Natural killer cell treated with Interleukin-12 subunit alpha and Interleukin-12 subunit beta and Interleukin-15 and Interleukin-18, amount 100 ng/mL, for 72 hours (primary cell): ENCODE data around the gene SORBS2. TPM values are rescaled to one million over a fixed set of nuclear protein-coding genes. Genes with fewer than 3 reads are reported as not detected.

Source experiments
- ATAC-seq, 2 donors: fragments of 150-1000 bp; cut with Tn5 transposase in 1 of 2; sonication (Bioruptor Pico), chemical (Tn5 transposase) in 1 of 2; 2 replicates each; pipeline ENCODE4 v1.10.0; 2021
- DNase-seq: peaks from one replicate; pipeline ENCODE4 v3.0.0; 2022; ENCODE audit warnings: low spot score
- H3K27ac Mint-ChIP-seq, 2 donors: 1 replicate in 1 of 2; 2 replicates in 1 of 2; pipeline ENCODE4 v1.8.0; 2022; ENCODE audit warnings: mixed read lengths in 2 of 2, mild to moderate bottlenecking in 1 of 2, moderate library complexity in 1 of 2
- H3K27me3 Mint-ChIP-seq, 2 donors: 1 replicate in 1 of 2; 2 replicates in 1 of 2; pipeline ENCODE4 v1.8.0; 2022; ENCODE audit warnings: mixed read lengths in 2 of 2
- H3K36me3 Mint-ChIP-seq: one replicate; pipeline ENCODE4 v1.8.0; 2022; ENCODE audit warnings: mixed read lengths
- H3K4me1 Mint-ChIP-seq, 2 donors: 1 replicate in 1 of 2; 2 replicates in 1 of 2; pipeline ENCODE4 v1.8.0; 2022; ENCODE audit warnings: low read depth in 2 of 2, mixed read lengths in 2 of 2, mild to moderate bottlenecking in 1 of 2
- H3K4me3 Mint-ChIP-seq: one replicate; pipeline ENCODE4 v1.8.0; 2022; ENCODE audit warnings: mixed read lengths
- H3K9me3 Mint-ChIP-seq: 2 replicates; pipeline ENCODE4 v1.8.0; 2022; ENCODE audit warnings: mixed read lengths
- total RNA-seq, 2 donors: library from RNA; stranded (reverse); gene quantifications; one replicate each; pipeline ENCODE4 v1.2.3, GENCODE V29; 2022

SORBS2 gene
- total RNA-seq, 2 donors from 2014 or later: not detected

- Mint-ChIP-seq H3K27ac (no peak overlapping the region), H3K27me3 (peaks cover 3 to 21% of the 10 kb centered on the region in 2 donors), H3K4me3 (no peak overlapping the region), H3K4me1 (no peaks in the 10 kb centered on the region), H3K36me3 (no peaks in the 10 kb centered on the region), H3K9me3 (peaks cover 2% of the 10 kb centered on the region)
- DNase-seq (no peak), ATAC-seq (no peak)
Measured at GRCh38 chr4:185805262-185805802, 6.7 kb downstream of the SORBS2 start.

DNA sequence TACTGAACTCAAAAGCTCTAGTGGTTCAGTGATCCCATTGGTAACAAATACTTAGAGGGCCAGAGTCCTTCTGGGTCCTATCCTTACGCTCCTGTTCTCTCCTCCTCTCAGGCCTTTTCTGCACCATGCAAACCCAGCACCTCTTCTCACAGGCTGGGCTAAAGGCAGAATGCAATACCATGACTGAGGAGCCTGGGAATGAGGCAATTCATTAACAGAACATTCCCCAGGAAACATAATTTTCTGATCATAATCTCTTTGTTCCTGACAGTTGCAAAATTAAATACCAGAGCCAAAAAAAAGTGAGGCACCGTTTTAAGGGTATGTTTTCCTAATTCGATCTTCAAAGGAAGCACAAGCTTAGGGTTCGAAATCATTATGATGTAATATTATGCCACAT lies 9.0 kb downstream of the SORBS2 start:
- no peaks in the 10 kb centered on the region for H3K4me1 Mint-ChIP-seq
- H3K4me3 Mint-ChIP-seq: no peak overlapping the region
- no peaks in the 10 kb centered on the region for H3K36me3 Mint-ChIP-seq

DNA sequence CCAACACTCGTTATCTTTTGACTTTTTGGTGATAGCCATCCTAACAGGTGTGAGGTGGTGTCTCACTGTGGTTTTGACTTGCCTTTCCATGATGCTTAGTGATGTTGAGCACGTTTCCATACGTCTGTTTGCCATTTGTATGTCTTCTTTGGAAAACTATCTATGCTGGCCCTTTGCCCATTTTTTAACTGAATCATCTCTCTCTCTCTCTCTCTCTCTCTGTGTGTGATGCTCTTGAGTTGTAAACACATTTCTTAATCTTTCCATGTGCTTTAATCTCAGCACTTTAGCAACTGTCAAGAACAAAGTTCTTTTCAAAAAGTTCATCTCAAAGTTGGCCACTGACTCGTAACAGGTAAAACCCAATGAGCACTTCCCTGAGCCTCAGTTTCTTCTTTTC lies 10.5 kb downstream of the SORBS2 start:
- no peaks in the 10 kb centered on the region for H3K36me3 Mint-ChIP-seq
- H3K4me3 Mint-ChIP-seq: no peak overlapping the region
- H3K9me3 Mint-ChIP-seq: peaks cover 2% of the 10 kb centered on the region
- ATAC-seq (no peak), DNase-seq (no peak)
- peaks cover 0 to 10% of the 10 kb centered on the region in 2 donors for H3K27me3 Mint-ChIP-seq
- no peaks in the 10 kb centered on the region for H3K4me1 Mint-ChIP-seq
- no peak overlapping the region for H3K27ac Mint-ChIP-seq

More for the DNA sequence above, 9.0 kb downstream of the SORBS2 start:
- ATAC-seq (no peak), DNase-seq (no peak)
- Mint-ChIP-seq H3K9me3 (peaks cover 2% of the 10 kb centered on the region), H3K27ac (no peak overlapping the region), H3K27me3 (peaks cover 0 to 10% of the 10 kb centered on the region in 2 donors)

DNA sequence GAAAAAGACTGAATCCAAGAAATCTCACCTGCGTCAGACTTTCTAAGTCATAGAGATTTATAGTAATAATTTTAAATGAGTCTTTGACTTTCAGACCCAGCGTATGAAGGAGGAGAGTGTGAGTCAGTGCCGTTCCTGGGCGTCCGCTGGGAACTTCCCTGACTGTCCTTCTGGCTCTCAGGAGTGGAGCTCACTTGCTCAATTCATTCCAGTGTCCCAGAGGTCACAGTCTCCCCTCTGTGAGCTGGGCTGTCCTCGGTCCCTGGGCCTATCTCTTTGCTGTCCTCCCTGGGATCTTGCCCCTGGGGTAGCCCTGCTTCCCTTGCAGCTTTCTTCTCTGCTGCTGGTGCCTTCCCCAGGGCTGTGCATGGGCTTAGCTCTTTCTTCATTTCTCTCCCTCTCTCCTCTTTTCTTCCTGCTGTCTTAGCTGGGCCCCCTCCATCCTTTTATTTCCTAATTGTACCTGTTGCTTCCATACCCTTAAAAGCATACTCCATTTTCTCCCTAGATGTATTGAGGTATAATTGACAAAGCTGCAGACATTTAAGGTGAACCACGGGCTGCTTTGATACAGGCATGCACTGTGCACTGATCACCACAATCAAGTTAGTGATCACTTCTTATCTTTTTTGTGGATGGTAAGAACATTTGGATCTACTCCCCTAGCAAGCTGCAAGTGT lies 11.6 kb downstream of the SORBS2 start:
- Mint-ChIP-seq H3K27me3 (peaks cover 0 to 10% of the 10 kb centered on the region in 2 donors), H3K36me3 (no peaks in the 10 kb centered on the region), H3K27ac (no peak overlapping the region), H3K9me3 (peaks cover 2% of the 10 kb centered on the region), H3K4me3 (no peak overlapping the region), H3K4me1 (no peaks in the 10 kb centered on the region)
- ATAC-seq (peak in 1 of 2 donors; percentile 20), DNase-seq (no peak)

DNA sequence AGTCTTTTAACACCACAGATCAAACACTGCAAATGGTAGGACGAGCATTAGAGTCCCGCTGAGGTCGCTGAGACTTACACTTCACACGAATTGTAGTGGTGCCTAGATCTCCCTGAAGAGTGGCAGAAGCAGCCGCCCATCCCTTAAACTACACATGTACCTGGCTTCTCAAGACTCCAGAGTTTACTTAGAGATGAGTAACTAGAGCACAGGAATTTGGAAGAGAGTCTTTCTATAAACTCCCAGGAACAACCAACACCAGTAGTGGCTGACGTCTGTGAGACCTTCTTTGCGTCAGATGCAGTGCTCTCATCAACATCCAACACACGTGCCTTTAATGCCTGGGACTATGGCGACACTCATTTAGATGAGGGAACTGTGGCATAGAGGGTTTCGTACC lies 12.6 kb downstream of the SORBS2 start:
- ATAC-seq (no peak), DNase-seq (no peak)
- Mint-ChIP-seq H3K4me1 (no peaks in the 10 kb centered on the region), H3K9me3 (peaks cover 2% of the 10 kb centered on the region), H3K36me3 (no peaks in the 10 kb centered on the region), H3K4me3 (no peak overlapping the region), H3K27ac (no peak overlapping the region), H3K27me3 (peaks cover 0 to 10% of the 10 kb centered on the region in 2 donors)

DNA sequence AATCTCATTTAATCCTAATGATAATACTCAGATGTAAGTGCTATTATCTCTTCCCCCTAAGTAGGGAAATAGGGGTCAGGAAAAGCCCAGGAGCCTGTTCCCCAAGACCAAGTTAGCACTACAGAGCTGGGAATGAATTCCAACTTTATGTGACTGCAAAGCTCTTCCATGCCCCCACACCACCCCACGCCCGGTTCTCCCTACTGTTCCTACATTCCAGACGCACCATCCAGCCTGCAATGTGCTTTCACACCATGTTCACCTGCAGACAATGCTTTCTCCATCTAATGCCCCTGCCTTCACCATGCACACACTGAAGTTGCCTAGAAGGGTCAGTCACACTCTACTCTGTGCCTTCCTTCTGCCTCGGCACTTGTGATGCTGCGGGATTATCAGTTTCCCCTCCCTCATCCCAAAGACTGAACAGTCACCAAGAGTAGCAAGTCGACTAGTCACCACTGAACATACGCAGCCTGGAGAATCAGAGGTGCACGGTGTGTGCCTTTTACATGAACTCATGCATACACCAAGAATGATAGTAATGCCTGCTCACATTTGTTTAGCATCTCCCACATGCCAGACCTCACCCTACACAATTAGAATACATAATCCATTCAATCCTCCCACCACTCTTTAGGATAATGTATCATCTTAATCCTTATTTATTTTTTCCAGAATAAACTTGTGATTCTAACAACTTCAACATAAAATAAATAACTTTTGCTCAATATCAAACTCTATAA lies 14.2 kb downstream of the SORBS2 start:
- ATAC-seq: no peak
- Mint-ChIP-seq H3K4me3 (no peak overlapping the region), H3K9me3 (peaks cover 2% of the 10 kb centered on the region), H3K4me1 (no peaks in the 10 kb centered on the region), H3K36me3 (no peaks in the 10 kb centered on the region), H3K27me3 (peaks cover 0 to 10% of the 10 kb centered on the region in 2 donors), H3K27ac (no peak overlapping the region)
- DNase-seq: no peak

- DNase-seq (no peak), ATAC-seq (no peak)
- Mint-ChIP-seq H3K9me3 (peaks cover 2% of the 10 kb centered on the region), H3K4me1 (no peaks in the 10 kb centered on the region), H3K27ac (no peak overlapping the region), H3K27me3 (peaks cover 0 to 5% of the 10 kb centered on the region in 2 donors), H3K4me3 (no peak overlapping the region), H3K36me3 (no peaks in the 10 kb centered on the region)
Measured at GRCh38 chr4:185797018-185797417, 15.0 kb downstream of the SORBS2 start.

- ATAC-seq (no peak), DNase-seq (no peak)
- Mint-ChIP-seq H3K4me3 (no peak overlapping the region), H3K9me3 (no peaks in the 10 kb centered on the region), H3K4me1 (no peaks in the 10 kb centered on the region), H3K27ac (no peak overlapping the region), H3K36me3 (no peaks in the 10 kb centered on the region), H3K27me3 (no peaks in the 10 kb centered on the region)
Measured at GRCh38 chr4:185796176-185796575, 15.8 kb downstream of the SORBS2 start.

DNA sequence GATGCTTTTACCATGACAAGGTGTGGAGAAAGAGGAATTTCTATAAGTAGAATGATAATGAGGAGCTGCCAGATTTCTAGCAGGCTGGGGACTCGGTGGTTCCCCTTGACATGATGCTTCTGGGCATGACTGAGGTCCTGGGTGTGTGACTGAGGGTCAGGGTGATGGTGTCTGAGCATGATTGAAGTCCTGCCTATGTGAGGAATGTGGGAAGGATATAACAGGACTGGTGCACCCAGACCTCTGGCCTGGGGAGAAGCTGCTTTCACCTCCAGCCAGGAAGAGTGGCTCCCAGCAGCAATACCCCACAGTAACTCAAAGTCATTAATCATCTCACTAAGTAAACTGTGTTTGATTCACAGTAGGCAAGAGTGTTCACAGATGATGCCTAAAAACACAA lies 17.4 kb downstream of the SORBS2 start:
- Mint-ChIP-seq H3K9me3 (no peaks in the 10 kb centered on the region), H3K27me3 (no peaks in the 10 kb centered on the region), H3K4me1 (no peaks in the 10 kb centered on the region), H3K4me3 (no peak overlapping the region), H3K36me3 (no peaks in the 10 kb centered on the region), H3K27ac (no peak overlapping the region)
- ATAC-seq (peak in 1 of 2 donors; percentile 50), DNase-seq (no peak)

GRCh38 chr4:185793716-185794115 lies 18.3 kb downstream of the SORBS2 start:
- Mint-ChIP-seq H3K27me3 (no peaks in the 10 kb centered on the region), H3K4me3 (no peak overlapping the region), H3K36me3 (no peaks in the 10 kb centered on the region), H3K27ac (no peak overlapping the region), H3K9me3 (no peaks in the 10 kb centered on the region), H3K4me1 (no peaks in the 10 kb centered on the region)
- no peak for DNase-seq
- no peak for ATAC-seq

DNA sequence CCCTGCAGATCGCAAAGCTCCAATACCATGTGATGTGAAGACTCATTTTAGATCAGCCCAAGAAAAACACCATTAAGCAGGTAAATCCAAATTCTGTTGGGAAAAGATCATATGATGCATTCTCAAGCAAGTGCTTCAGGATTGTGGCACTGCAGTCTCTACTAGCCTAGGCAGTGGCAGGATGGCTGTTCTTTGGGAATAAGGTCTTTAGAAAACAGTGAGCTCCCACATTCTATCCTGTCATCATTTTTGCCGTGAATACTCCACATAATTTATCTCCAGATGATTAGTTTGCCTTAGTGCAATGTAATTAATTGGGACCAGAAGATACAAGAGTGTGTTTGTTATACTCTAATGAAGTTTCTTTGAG lies 18.9 kb downstream of the SORBS2 start:
- Mint-ChIP-seq H3K27ac (no peak overlapping the region), H3K27me3 (peaks cover under 1% of the 10 kb centered on the region in 2 donors), H3K36me3 (no peaks in the 10 kb centered on the region), H3K4me3 (no peak overlapping the region), H3K9me3 (no peaks in the 10 kb centered on the region), H3K4me1 (no peaks in the 10 kb centered on the region)
- DNase-seq (no peak), ATAC-seq (no peak)

GRCh38 chr4:185792384-185793115 lies 19.4 kb downstream of the SORBS2 start:
- H3K9me3 Mint-ChIP-seq: no peaks in the 10 kb centered on the region
- no peak for ATAC-seq
- no peaks in the 10 kb centered on the region for H3K4me1 Mint-ChIP-seq
- H3K4me3 Mint-ChIP-seq: no peak overlapping the region
- H3K27me3 Mint-ChIP-seq: peaks cover 3 to 5% of the 10 kb centered on the region in 2 donors
- DNase-seq: no peak
- no peak overlapping the region for H3K27ac Mint-ChIP-seq
- H3K36me3 Mint-ChIP-seq: no peaks in the 10 kb centered on the region

DNA sequence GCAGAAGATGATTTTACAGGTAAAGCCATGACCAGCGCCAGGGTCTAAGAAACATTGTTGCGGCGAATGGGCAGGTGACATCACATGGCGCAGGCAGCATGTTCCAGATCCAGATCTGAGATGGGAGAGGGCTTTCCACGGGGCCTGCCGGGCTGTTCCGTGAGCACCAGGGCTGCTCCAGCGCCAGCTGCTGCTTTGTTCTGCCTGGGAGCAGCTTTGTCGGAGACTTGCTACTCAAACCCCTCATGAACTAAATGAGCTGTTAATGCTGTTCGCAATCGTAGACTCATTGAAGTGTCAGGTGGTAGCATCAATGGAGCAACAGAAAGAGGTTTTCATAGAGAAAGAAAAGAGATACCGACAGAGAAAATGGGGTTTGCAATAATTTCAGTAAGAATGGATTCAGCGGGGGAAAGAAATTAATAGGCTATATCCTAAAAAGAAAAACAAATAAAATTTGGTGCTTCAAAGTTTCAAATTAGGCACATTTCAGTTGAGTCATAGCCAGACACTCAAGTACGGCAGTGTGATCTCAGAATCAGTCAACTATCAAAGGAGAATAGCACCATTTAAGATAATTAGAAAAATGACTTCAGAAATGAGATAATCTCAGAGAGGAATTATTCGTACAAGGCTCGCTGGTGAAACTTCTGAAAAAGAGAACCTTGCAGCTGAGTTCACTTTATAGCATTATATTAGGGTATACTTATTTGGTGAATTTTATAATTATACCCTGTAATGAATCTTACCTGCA lies 23.9 kb downstream of the SORBS2 start:
- H3K27me3 Mint-ChIP-seq: peaks cover 3 to 18% of the 10 kb centered on the region in 2 donors
- H3K4me3 Mint-ChIP-seq: no peak overlapping the region
- ATAC-seq: peak in 1 of 2 donors; percentile 52
- DNase-seq: no peak
- H3K27ac Mint-ChIP-seq: no peak overlapping the region
- H3K4me1 Mint-ChIP-seq: no peaks in the 10 kb centered on the region
- H3K9me3 Mint-ChIP-seq: no peaks in the 10 kb centered on the region
- H3K36me3 Mint-ChIP-seq: no peaks in the 10 kb centered on the region
